ENCODE data around the gene NBPF12.
"Not testable (repeated sequence)": the region's sequence is repeated elsewhere in the genome, so short reads cannot be mapped to it uniquely, and the experiment has no call there.

Gene NBPF12, protein sequence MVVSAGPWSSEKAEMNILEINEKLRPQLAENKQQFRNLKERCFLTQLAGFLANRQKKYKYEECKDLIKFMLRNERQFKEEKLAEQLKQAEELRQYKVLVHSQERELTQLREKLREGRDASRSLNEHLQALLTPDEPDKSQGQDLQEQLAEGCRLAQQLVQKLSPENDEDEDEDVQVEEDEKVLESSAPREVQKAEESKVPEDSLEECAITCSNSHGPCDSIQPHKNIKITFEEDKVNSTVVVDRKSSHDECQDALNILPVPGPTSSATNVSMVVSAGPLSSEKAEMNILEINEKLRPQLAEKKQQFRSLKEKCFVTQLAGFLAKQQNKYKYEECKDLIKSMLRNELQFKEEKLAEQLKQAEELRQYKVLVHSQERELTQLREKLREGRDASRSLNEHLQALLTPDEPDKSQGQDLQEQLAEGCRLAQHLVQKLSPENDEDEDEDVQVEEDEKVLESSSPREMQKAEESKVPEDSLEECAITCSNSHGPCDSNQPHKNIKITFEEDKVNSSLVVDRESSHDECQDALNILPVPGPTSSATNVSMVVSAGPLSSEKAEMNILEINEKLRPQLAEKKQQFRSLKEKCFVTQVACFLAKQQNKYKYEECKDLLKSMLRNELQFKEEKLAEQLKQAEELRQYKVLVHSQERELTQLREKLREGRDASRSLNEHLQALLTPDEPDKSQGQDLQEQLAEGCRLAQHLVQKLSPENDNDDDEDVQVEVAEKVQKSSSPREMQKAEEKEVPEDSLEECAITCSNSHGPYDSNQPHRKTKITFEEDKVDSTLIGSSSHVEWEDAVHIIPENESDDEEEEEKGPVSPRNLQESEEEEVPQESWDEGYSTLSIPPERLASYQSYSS (N-terminal part only)

DNA sequence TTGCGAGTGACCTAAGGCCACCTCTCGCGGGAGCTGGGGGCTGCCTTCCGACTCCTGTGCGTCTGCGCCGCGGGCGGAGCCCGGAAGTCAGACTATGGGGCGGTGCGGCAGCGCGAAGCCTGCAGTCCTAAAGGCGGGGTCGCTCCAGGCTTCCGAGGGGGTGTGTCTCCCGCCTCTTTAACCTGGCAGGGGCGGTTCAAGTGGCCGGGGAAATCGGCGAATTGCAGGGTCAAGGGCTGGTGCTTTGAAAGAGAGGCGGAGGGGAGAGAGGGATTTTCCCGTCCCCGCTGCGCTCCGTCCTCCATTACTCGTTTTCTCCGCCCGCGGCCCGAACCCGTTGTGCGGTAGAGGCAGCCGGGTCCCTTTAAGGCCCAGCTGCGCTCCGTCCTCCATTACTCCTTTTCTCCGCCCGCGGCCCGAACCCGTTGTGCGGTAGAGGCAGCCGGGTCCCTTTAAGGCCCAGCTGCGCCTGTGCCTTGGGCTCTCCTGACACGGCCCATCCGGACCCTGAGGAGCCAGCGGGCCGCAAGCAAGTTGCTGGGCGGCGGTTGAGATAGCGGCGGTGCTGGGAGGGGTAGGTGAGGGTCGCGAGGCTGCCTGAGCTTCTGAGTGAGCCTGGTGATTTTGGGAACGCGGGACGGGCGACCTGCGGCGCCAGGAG, at the start of gene NBPF12:
Gene NBPF12 (plus strand): TSS at position 83 of the 661 bp plus-strand sequence. CDS start 21,820 bp downstream, outside the sequence.
- peak; percentile 87 for DNase-seq (ENCODE audit: low read depth, low spot score)

DNA sequence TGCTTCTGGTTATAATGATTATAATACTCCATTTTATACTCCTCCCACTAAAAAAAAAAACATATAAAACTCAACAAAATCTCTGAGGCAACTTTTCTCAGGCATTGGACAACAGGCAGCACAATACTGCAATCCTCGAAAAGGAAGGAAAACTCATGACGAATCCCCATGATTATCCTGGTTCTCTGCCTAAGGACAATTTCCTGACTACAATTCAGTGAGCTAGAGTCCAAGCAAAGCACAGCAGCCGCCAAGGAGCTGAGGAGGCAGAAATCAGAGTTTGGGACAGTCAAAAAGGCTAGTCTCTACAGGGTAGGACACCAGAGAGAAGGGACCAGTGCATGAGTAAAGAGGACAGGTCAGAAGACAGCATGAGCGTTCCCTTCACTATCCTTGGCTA, 46.8 kb upstream of the NBPF12 start:
- DNase-seq (ENCODE audit: low read depth, low spot score): not testable (repeated sequence)

DNA sequence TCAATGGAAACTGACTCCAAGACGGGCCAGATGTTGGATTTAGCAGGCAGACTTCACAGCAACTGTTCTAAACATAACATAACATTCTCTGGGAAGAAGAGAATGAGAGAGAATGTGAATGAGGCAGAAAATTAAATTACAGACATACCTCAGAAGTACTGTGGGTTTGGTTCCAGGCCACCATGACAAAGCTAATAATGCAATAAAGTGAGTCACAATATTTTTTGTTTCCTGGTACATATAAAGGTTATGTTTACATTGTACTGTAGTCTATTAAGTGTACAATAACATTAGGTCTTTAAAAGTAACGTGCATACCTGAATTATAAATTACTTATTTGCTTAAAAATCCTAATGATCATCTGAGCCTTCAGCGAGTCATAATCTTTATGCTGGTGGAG, 45.8 kb upstream of the NBPF12 start:
- DNase-seq (ENCODE audit: low read depth, low spot score): not testable (repeated sequence)

DNA sequence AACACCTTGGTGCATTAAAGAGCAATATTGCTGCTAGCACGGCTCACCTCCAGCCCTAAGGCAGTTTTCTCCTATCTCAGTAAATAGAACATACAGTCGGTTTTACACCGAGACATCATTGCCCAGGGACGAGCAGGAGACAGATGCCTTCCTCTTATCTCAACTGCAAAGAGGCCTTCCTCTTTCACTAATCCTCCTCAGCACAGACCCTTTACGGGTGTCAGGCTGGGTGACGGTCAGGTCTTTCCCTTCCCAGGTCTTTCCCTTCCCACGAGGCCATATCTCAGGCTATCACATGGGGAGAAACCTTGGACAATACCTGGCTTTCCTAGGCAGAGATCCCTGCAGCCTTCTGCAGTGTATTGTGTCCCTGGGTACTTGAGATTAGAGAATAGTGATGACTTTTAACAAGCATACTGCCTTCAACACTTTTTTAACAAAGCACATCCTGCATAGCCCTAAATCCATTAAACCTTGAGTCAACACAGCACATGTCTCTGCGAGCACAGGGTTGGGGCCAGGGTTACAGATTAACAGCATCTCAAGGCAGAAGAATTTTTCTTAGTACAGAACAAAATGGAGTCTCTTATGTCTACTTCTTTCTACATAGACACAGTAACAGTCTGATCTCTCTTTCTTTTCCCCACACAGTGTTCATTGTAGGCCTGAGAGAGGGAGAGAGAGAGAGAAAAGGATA, 30.4 kb upstream of the NBPF12 start:
- not testable (repeated sequence) for DNase-seq (ENCODE audit: low read depth, low spot score)

DNA sequence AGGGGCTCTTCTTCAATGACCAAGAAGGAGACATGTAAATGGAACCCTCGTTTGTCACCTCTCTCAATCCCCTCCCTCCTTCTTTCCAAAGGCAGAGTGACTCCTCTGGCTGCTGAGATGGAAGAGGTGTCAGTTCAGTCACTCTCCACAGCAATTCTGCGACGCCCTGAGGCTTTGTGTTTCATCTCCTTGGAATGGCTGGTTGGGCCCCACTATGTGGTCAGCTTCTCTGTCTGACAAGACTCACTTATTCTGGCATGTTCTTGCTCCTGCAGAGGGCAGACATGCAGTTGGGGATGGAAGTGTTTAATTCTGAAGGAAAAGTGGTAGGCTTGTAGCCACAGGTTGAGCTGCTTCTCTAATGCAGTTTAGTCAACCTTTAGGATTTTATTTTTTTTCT, 25.1 kb upstream of the NBPF12 start:
- peak; percentile 42 for DNase-seq (ENCODE audit: low read depth, low spot score)

DNA sequence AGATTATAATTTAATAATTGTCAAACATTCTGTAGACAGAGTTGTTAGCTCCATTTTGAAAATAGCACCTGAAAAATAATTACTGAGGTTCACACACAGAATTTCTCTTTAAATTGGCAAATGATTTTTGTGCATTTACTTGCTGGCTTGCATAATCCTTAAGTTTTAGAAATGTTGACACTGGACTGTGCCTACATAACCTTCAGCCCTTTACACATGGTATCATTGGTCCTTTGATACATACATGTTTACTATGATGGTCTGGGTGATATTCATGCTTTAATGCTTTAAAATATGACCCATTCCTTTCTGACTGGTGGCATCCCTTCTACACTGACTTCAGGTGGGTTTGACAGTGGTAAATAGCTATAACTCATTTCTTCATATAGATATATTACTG, 17.3 kb upstream of the NBPF12 start:
- DNase-seq (ENCODE audit: low read depth, low spot score): not testable (repeated sequence)

DNA sequence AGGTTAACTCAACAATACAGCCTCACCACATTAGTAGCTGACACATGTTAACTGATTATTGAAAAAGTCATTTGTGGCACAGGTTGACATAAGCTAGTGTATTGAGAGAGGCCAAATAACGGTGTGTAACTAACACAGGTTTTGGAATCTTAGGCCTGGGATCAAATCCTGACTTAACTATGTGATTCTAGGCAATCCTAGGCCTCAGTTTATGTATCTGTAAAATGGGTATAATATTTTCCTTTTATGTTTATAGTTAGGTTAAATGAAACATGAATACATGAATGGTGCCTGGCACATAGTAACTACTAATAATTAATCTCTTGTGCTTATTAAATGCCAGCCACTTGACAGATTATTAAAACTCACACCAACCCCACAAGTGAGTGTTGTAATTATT, 15.5 kb upstream of the NBPF12 start:
- not testable (repeated sequence) for DNase-seq (ENCODE audit: low read depth, low spot score)

DNA sequence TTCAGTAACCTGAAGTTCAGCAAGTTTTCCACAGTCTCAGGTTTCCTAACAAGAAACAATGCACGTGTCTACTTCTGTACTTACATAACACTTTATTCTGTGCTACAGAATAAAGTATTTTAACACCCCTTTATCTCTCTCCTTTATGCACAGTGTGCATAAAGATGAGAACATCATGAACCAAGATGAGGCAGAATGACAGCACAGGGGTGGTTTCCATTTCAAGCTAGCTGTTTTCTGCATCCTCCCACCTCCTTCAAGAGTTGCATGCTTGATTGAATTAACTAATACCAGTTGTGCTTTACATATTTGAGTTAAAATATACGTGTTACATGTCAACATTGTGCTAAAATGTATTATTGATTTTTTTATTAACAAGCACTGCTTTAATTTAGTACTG, 14.0 kb upstream of the NBPF12 start:
- DNase-seq (ENCODE audit: low read depth, low spot score): not testable (repeated sequence)

DNA sequence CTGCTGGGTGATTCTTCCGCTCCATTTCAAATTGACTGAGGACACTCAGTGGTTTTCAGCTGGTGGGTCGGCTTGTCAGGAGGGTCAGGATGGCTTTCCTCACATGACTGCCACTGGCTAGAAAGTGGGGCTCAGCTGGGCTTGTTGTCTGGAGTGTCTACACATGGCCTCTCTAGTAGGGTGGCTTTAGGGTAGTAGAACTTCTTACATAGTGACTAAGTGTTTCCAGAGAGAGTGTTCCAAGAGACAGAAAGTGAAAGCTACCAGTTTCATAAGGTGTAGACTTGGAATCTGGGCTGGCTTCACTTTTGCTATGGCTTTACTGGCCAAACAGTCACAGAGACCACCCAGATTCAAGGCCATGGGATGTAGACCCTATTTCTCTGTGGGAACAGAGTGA, 11.7 kb upstream of the NBPF12 start:
- not testable (repeated sequence) for DNase-seq (ENCODE audit: low read depth, low spot score)

DNA sequence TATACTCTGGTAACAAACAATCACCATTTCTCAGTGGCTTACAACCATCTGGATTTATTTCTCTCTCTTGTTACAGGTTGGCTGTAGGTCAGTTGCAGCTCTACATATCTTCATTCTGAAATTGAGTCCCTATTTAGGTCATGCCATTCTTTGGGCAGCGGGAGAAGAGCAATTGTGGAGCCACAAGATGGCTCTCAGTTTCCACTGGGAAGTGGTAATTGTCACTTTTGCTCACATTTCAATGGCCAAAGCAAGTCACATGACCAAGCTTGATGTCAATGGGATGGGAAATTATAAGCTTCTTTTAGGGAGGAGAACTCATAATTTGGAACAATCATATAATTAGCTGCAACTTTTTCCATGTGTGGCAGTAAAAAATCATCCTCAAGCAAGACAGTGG, 7.9 kb upstream of the NBPF12 start:
- not testable (repeated sequence) for DNase-seq (ENCODE audit: low read depth, low spot score)

DNA sequence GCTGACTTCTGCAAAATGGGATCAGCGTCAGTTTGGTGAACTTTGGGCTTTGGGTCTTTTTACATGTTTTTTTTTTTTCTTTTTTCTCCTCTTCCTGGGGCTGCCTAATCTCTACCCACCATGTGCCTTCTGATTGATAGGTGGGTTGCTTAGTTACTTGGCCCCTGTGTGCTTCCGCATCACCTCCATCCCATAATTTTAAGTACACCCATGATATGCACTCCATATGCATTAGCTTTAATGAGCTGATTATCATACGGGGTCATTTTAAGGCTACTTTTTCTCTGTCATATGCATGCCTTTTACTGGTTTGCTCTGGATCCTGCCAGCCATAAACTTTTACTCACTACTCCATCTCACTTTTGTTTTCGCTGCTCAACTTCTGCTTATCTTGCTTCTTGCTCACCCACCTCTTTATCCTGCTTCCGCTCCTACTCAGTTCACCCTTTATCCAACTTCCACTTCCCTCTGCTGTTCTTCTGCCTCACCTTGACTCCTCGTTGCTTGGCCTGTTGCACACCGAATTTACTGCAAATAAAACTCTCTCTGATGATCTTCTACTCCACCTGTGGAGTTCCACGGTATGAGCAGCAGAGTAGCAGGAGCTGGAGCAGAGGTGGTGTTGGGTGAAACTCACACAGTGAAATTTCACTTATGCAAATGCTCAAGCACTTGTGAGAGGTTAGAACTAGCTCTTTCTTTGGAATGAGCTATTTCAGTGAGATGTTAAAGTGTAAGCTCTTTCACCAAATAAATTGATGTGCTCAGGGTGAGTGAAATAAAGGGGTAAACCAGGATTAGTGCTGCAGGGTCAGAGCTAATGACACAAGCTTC, 3.5 kb upstream of the NBPF12 start:
- DNase-seq (ENCODE audit: low read depth, low spot score): not testable (repeated sequence)

DNA sequence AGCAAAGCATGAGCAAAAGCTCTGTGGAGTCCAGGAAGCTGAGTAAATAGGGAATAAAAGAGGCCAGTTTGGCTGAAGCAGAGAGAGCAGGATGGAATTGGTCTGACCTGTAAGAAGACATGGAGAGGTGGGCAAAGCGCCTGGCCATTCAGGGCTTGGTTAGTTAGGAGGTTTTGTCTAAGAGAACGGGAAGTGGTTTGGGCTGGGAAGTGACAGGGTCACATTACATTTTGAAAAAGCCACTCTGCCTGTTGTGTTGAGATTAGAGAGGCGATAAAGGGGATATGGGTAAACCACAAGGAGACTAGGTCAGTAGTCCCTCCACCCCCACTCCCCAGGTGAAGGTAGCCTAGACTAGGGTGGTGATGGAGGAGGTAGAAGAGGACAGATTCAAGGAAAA, 662 bp upstream of the NBPF12 start:
- DNase-seq (ENCODE audit: low read depth, low spot score): not testable (repeated sequence)

DNA sequence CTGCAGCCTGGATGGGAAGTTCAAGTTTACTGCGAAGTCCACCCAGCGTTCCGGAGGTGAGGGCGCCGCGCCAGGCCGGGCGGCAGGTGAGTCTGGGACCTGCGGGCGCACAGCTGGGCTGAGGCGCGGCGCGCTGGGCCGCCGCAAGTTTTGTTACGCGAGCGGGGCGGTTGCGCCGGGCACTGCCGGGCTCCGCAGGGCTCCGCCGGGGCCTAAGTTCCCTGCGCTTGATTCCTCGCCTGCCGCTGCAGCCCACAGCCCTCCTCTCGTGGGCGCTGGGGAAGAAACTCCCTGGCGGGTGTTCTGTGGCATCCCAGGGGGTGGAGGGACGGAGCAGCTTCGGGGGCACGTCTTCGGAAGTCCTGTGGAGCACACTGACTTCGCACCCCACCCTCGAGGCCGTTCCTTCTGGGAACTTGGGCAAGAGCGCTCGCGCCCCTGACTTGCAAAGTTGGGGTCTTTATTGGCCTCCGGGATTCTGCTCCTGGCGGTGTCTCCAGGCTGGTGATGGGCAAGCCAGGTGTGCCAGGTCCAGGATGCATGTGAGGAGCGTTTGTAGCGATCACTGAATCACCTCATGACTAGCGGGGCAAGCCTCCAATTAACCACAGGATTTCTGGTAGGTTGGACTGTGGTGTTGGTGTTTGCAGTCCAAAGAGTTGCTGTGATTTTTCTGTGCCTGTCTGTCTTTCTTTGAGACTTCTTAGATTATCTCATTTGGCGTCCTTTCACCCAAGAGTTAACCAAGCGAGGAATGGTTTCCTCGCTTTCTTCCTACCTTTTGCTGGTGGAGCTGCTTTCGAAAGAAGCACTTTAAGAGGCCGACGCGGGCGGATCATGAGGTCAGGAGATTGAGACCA, 1.0 kb downstream of the NBPF12 start:
- DNase-seq (ENCODE audit: low read depth, low spot score): peak; percentile 50

DNA sequence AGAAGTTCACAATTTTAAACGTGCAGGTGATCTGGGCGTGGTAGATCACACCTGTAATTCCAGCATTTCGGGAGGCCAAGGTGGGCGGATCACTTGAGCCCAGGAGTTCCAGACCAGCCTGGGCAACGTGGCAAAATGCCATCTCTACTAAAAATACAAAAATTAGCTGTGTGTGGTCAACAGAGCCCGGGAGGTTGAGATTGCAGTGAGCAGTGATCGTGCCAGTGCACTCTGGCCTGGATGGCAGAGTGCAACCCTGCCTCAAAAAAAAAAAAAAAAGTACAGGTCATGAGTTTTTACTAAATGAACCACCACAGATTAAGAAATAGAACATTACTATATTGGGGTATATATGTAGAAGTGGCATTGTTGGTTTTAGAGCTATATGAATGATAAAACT, 2.2 kb downstream of the NBPF12 start:
- not testable (repeated sequence) for DNase-seq (ENCODE audit: low read depth, low spot score)

DNA sequence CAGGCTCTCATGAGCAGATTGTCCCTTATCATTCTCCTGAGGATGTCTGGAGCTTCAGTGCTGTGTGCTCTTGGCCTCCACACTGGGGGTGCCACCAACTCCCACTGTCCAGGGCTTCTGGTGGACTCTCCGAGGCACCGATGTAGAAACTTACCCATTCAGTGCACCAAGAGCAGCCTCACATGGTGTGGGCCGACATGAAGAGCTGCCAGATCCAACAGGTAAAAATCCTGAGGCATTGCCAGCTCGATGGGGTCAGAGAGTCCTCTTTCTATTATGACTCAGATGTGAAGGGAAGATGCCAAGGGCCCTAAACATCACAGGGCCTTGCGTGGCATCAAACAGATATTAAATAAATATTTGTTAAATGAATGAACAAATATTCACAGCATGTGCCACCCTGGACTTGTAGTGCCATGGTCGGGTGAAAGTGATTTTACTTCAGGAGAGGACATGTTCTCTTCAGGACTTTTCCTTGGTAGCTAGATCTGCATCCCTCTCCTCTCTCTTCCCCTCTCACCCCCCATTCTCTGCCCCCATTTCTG, 5.3 kb downstream of the NBPF12 start:
- not testable (repeated sequence) for DNase-seq (ENCODE audit: low read depth, low spot score)

DNA sequence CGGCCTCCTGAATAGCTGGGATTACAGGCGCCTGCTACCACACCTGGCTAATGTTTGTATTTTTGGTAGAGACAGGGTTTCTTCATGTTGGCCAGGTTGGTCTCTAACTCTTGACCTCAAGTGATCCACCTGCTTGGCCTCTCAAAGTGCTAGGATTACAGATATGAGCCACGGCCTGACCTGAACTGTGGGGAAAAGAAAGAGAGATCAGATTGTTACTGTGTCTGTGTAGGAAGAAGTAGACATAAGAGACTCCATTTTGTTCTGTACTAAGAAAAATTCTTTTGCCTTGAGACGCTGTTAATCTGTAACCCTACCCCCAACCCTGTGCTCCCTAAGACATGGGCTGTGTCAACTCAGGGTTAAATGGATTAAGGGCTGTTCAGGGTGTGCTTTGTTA, 10.0 kb downstream of the NBPF12 start:
- not testable (repeated sequence) for DNase-seq (ENCODE audit: low read depth, low spot score)

DNA sequence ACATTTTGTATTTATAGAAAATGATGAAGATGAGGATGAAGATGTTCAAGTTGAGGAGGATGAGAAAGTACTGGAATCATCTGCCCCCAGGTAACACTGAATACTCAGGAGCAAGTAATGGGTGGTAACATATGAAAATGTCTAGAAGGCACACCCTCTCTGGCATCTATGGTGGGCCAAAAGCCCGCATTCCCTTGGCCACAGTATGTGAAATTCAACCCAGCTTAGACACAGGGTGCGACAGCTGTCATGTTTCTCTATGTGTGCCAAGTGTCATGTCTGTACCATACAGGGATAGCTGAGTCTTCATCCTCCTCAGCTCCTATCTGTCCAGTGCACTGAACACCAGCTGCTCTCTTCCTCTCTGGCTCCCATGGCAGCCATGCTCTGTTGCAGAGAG, 26.2 kb downstream of the NBPF12 start:
- DNase-seq (ENCODE audit: low read depth, low spot score): not testable (repeated sequence)

DNA sequence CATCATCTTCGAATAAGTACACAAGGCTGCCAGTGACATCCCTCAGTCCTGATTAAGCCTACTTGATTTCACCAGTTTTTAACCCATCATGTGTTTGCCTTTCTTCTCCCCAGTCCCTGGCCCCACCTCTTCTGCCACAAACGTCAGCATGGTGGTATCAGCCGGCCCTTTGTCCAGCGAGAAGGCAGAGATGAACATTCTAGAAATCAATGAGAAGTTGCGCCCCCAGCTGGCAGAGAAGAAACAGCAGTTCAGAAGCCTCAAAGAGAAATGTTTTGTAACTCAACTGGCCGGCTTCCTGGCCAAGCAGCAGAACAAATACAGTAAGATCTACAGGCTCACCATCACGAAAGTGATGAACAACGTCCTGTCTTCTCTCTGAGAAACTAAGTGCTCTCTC, 28.2 kb downstream of the NBPF12 start:
- DNase-seq (ENCODE audit: low read depth, low spot score): peak; percentile 11

DNA sequence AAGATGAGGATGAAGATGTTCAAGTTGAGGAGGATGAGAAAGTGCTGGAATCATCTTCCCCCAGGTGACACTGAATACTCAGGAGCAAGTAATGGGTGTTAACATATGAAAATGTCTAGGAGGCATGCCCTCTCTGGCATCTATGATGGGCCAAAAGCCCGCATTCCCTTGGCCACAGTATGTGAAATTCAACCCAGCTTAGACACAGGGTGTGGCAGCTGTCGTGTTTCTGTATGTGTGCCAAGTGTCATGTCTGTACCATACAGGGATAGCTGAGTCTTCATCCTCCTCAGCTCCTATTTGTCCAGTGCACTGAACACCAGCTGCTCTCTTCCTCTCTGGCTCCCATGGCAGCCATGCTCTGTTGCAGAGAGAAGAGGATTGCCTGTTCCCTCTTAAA, 32.5 kb downstream of the NBPF12 start:
- not testable (repeated sequence) for DNase-seq (ENCODE audit: low read depth, low spot score)
